NCI-H345 treated with DMSO at 0.1 percent for 48 hours (cell line): ENCODE measurements around the gene INHBA.

Experiments used
- DNase-seq: peaks from one replicate; lab custom pipeline; 2025; ENCODE audit not compliant: unreplicated experiment; lab: John Stamatoyannopoulos, UW

The INHBA gene

DNA sequence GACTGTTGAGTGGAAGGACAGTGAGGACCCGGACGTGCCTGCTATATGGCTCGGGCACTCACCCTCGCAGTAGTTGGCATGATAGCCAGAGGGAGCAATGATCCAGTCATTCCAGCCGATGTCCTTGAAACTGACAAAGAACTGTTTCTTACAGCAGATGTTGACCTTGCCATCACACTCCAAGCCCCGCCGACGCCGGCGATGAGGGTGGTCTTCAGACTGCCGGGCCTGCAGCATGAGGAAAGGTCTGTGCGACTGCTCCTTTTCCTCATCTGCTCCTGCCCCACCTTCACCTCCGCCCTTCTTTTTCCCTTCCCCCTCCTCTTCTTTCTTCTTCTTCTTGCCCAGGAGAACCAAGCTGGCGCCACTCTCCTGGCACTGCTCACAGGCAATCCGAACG lies 13.1 kb downstream of the INHBA start:
- DNase-seq = no peak

DNA sequence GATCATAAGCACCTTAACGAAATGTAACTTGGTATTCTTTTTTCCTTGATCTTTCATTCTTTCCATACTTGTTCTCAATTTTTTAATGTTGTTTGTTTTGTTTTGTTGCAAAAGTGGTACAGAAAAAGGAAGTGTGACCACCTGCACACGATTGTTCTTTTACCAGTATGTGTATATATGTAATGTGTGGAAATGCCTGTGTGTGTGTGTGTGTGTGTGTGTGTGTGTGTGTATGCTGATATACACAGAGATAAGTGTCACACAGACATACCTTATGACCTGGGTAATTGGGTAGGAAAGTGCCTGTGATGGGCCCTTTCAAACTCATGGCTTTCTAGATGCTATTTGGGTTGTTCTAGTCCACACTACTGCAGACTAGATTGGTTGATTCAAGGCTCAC lies 14.0 kb downstream of the INHBA start:
- DNase-seq = no peak

DNA sequence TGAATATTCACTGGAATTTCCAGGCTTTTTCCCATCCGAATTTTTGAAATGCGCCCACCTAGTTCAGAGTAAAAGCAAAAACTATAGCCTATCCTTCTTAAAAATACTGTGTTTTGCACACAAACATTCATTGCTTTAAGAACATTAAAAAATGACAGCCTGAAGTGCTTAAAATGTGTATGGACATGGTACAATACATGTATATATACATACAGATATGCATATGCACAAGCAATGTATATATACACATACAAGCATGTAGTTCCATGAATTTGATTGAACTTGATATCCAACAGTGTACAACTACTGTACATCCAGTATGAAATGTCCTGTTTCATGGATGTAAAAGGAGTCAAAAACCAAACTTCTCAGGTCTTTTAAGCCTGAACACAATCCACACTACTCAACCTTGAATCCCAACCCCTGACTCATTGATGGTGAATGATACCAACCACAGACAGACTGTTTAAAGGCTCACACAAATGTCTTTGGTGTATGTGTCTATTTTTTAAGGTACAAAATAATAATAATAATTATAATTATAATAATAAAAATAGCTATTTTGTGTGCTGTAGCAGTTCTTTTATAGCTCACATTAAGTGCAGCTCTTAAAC lies 14.8 kb downstream of the INHBA start:
- DNase-seq = no peak

DNA sequence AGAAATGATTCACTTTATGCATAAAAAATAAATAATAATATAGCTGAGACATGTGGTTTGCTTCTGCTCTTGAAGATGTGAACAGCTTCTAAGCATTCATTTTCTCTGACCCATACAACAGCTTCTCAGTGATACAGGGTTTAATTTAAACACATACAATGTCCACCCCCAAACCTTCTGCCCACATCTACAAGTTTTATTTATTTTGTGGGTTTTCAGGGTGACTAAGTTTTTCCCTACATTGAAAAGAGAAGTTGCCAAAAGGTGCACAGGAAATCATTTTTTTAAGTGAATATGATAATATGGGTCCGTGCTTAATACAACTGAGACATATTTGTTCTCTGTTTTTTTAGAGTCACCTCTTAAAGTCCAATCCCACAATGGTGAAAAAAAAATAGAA lies 17.2 kb downstream of the INHBA start:
- DNase-seq = no peak

DNA sequence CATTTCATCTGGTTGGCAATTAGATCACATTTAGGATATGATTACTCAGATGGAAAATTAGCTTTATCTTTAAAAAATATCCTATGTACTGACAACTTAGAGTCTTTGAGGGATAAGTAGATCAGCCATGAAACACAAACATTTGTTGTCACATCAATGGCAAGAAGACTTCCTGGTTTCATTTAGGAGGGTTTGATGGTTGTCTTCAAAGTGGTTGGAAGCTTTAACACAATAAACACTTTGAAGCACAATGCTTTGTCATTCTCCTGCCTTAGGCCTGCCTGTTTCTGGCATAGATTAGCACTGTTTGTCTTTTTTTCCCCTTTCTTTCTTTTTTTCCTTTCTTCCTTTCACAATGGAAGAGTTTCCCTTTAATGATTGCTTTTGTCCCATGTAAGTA lies 20.5 kb downstream of the INHBA start:
- DNase-seq = no peak

DNA sequence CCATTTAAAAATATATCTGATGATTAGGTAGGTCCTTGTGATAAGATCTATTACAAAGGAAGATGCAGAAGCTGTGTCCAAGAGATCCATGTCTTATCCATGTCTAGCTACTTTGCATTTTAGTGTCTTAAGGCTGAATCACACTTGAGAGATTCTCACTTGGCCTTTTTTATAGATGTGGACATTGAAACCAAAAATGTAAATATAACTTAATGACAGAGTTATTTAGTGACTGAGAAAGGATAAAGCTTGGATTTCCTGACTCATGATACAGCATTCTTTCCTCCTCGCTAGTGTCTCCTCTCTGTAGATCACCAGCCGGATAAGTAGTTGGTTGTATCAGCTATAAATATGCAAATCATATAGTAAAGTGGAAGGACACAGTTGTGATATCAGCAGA lies 23.3 kb downstream of the INHBA start:
- DNase-seq = no peak

DNA sequence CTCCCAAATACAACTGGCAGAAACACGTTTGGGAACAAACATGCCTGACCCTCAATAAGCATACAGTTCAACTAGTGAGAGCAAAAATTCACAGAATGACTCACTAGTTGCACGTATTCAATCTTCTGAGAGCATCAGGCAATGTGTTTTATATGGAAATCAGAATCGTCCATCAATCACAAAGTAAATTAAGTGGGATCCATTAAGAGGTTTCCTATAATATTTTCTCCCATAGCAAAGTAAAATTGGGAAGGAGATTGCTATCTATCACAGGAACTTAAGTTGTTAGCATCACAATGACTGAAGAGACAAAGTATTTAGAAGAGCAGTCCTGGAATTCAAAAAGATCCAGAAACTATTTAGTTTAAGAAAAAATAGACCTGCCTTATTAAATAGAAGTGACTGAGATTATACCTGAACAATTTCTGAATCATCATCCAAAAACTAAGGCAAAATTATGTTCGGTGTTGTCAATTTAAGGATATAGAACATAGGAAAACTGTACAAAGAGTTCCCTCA lies 28.3 kb downstream of the INHBA start:
- no peak for DNase-seq

DNA sequence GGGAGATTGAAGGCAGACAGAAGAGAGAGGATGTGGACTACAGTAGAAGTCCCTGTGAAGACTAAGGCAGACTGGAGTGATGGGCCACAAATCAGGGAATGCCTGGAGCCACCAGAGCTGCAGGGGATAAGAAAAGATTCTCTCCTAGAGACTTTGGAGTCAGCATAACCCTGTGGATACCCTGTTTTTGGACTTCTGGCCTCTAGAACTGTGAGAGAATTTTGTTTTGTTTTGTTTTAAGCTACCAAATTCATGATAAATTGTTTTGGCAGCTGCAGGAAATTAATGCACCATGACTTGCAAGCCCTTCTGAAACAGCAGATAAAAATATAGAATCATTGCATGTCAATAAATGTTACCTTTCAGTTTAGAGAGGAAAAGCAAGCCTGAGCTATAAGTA lies 41.3 kb downstream of the INHBA start:
- no peak for DNase-seq

DNA sequence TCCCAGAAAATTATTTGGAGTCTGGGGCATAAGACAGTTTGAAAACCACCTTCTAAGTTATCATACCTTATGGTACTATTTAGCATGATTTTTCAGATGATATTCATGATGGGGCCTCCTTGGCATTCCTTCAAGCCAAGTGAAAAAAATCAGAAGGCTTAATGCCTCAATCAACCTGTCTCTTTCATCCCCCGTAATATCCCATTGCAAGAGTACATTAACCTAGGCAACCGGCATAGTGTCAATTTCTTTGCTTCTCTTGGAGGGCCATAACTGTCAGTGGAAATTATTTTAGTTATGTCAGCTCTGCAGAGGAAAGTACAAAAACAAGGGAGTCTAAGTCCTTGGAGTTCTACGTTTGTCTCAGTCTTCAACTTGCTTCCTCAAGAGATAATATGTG lies 43.4 kb downstream of the INHBA start:
- no peak for DNase-seq

DNA sequence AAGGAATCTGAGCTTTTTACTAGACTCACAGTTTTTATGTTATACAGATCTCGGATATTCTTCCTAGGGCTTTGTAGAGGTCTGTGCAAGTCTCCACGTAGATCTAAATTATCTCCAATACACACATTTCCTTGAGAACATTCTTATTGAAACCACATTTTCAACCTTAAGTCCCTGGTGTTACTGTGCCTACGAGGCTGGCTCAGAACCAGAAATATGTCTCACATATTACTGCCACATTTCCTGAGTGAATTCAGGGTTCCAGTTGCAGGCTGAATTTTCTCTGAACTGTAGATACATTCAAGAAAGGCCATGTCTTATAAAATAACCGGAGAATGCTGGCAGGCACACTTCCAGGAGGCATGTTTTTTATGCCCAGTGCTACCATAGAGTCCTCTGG lies 46.5 kb downstream of the INHBA start:
- no peak for DNase-seq

DNA sequence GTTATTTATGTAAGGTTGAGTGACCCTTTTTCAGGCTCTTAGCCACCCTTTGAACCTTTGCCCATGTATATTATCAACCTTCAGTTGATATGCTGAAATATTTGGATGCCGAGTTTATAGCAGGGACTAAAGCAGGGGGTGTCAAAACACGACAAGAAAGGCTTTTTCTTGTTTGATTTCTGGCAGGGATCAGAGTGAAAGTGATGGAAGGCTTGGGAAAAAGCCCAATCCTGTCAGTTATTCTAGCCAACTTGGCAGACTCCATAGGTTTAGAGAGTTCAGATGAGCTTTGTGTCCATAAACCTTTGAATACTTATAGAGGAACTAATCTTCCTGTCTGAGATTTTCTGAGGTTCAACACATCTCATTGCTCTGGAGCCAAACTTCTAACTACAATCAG lies 47.5 kb downstream of the INHBA start:
- no peak for DNase-seq

DNA sequence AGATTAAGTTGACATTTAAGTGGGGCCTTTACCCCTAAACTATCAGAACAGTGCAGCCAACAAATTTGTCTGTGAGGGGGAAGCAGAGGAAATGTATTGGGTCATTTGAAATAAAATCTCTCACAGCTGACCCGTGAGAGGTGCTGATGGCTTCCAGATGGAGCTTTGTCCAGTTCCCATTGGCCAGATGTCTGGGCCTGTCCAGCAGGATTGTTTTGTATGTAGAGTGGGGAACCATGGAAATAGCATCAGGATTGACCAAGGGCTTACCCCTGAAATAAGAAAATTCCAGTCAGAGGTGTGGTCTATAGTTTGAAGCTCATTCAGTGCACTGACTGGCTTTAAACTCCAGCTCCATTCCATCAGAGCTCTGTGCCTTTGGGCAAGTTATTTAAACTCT lies 50.6 kb downstream of the INHBA start:
- no peak for DNase-seq

DNA sequence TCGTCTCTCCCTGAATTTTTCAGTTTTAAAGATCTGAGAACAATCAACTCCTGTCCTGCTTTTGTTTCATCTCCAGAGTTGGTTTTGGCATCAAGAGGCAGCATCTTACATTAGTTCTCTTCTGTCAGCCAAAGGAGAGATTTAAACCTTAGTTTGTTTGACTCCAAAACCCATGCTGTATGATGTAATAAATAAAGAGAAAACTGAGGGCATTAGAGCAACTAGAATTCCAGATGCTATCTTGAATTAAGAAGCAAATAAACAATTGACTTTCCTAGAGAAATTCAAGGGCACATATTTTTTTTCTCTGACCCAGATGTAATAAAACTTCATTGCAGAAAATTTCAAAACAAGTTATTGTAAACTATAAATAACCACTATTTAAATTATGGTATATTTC lies 54.4 kb downstream of the INHBA start:
- DNase-seq = no peak

DNA sequence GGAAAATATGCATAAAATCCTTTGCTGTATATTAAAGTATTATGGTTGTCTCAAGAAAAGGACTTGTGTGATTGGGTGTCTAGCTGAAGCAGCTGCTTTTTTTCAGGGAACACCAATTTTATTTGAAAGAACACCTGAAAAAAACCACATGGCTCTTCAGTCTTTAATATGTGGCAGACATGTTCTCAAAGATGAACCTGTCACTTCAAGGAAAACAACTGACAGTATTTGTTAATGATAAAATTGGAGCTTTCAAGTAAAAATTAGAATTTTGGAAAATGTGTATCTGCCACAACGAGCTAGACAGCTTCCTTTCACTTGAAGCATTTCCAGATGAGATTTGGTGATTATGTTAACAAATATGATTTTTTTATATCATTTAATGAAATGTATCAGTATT lies 59.3 kb downstream of the INHBA start:
- DNase-seq = no peak

DNA sequence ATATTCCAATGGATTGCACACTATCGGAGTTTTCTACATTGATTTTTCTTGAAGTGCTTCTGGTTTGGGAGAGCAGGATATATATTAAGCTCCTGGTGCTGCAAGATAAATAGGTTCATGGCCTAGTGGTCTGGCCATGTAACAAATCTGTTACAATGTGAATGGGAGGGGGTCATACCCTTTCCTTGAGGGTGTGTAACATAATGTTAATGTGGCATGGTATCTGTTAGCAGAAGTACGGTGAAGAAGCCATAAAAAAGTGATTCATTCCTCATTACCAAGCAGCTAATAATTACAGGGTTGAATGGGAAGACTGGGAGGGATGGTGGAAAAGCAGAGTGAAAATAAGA lies 61.2 kb downstream of the INHBA start:
- no peak for DNase-seq

DNA sequence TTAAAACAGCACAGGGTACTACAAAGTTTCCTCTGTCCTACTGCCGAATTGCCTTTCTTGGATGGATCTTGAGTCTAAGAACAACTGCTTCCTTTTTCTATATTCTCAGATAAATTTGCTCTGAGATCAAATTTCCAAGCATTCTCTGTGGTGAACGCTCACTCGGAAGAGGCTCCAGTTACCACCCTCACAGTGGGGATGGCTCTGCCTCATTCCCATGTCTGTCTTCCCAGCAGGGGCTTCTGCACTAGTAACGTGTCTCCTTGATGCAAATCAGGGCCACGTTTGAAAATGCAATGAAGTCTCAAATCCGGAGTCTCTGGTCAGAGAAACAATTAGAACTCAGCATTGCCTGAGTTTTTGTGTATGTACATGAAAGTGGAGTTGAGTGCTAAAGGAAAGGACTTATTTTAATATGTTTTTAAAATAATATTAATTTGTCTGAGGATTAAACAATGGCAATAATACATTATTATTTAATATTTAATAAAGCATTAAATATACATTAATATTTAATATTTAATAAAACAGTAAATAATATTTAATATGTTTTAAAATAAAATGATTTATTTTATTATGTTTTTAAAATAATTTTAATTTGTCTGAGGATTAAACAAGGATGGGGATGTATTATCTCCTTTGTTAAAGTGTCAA lies 61.8 kb downstream of the INHBA start:
- DNase-seq = no peak

DNA sequence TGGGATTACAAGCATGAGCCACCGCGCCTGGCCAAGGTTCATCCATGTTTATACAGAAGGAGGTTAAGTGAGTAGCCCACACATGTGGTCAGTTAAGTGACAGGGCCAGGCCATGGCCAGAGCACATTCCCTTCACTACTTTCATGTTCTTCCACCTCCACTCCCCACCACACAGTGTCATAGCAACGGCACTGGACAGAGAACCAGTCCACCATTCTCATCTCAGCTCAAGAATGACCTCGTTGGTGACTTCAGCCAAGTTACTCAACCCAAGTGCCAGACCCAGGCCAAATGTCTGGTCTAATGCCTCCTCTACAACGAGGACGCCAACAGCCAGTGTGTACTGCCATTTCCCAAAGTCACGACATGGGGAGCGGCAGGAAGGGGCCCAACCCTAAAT lies 62.4 kb downstream of the INHBA start:
- DNase-seq = no peak

DNA sequence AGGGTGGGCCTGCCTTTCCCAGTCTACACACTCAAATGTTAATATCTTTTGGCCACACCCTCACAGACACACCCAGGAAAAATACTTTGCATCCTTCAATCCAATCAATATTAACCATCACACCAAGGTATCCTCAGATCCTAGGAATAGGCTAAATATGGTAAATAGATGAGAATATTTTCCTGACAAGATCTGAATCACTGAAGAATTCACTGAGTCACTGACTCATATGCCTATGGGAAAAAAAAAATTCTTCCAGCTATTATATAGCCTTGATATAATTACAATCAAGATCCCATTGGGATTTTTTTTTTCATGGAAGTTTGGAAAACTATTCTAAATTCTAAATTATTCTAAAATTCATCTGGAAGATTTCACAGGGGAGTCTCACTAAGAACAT lies 65.8 kb downstream of the INHBA start:
- no peak for DNase-seq
